Breast epithelium (tissue), 3 donors: ENCODE data around the gene CCDC85A.

Experiments
- POLR2A ChIP-seq: fragments of 450-650 bp; IDR thresholded peaks from one replicate; pipeline ENCODE4 v1.6.1; 2016; ENCODE audit warnings: antibody characterized with exemption, mild to moderate bottlenecking, moderate library complexity
- TF ChIP-seq, protein P1 (sequence below), 3 donors: fragments of 450-650 bp; IDR thresholded peaks; one replicate each; pipeline ENCODE4 v1.5.1; 2016 to 2017; ENCODE audit warnings: antibody characterized with exemption in 3 of 3, mild to moderate bottlenecking in 3 of 3, moderate library complexity in 3 of 3

- TF ChIP-seq, protein P1, sequence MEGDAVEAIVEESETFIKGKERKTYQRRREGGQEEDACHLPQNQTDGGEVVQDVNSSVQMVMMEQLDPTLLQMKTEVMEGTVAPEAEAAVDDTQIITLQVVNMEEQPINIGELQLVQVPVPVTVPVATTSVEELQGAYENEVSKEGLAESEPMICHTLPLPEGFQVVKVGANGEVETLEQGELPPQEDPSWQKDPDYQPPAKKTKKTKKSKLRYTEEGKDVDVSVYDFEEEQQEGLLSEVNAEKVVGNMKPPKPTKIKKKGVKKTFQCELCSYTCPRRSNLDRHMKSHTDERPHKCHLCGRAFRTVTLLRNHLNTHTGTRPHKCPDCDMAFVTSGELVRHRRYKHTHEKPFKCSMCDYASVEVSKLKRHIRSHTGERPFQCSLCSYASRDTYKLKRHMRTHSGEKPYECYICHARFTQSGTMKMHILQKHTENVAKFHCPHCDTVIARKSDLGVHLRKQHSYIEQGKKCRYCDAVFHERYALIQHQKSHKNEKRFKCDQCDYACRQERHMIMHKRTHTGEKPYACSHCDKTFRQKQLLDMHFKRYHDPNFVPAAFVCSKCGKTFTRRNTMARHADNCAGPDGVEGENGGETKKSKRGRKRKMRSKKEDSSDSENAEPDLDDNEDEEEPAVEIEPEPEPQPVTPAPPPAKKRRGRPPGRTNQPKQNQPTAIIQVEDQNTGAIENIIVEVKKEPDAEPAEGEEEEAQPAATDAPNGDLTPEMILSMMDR (IDR thresholded peaks at IDR 0.05) = no peak
- TF ChIP-seq POLR2A = no peak
Observed at GRCh38 chr2:56313500-56313921, 129.7 kb downstream of the CCDC85A start.
